NCI-H2107 treated with DMSO at 0.1 percent for 48 hours (cell line): ENCODE data around the gene SDS.
"Not testable (repeated sequence)": the region's sequence is repeated elsewhere in the genome, so short reads cannot be mapped to it uniquely, and the experiment has no call there.

Experiments used
- DNase-seq: peaks from one replicate; lab custom pipeline; 2025; ENCODE audit not compliant: unreplicated experiment; lab: John Stamatoyannopoulos, UW

SDS gene

GRCh38 chr12:113354192-113354591 lies 49.5 kb downstream of the SDS start:
- not testable (repeated sequence) for DNase-seq

GRCh38 chr12:113351089-113351488 lies 52.6 kb downstream of the SDS start:
- no peak for DNase-seq

- DNase-seq, result no peak
These were observed 54.7 kb downstream of the SDS start for GRCh38 chr12:113348849-113349536.

GRCh38 chr12:113347892-113348291 lies 55.8 kb downstream of the SDS start:
- no peak for DNase-seq

- DNase-seq, result no peak
These were observed 56.6 kb downstream of the SDS start for GRCh38 chr12:113347107-113347506.

- DNase-seq, result no peak
These were observed 57.3 kb downstream of the SDS start for GRCh38 chr12:113346353-113346752.

GRCh38 chr12:113345318-113345717 lies 58.4 kb downstream of the SDS start:
- no peak for DNase-seq
